Osteocyte (in vitro differentiated cells): ENCODE data around the gene LMNTD2. TPM values are rescaled to one million over a fixed set of nuclear protein-coding genes. Genes with fewer than 3 reads are reported as not detected.
A peak's percentile ranks its signal among the peaks of the same experiment; 100 is the strongest.

Source experiments
- DNase-seq: peaks from one replicate; pipeline ENCODE4 v3.0.0; 2021; ENCODE audit warnings: mixed read lengths; ENCODE audit not compliant: unreplicated experiment; ENCODE audit errors: extremely low spot score
- H3K27ac Mint-ChIP-seq: one replicate; pipeline ENCODE4 v1.8.0; 2021; ENCODE audit warnings: mild to moderate bottlenecking, mixed read lengths; ENCODE audit not compliant: unreplicated experiment
- H3K27me3 Mint-ChIP-seq: one replicate; pipeline ENCODE4 v1.8.0; 2021; ENCODE audit warnings: mixed read lengths; ENCODE audit not compliant: unreplicated experiment
- H3K36me3 Mint-ChIP-seq: one replicate; pipeline ENCODE4 v1.8.0; 2021; ENCODE audit warnings: mixed read lengths; ENCODE audit not compliant: unreplicated experiment
- H3K4me1 Mint-ChIP-seq: one replicate; pipeline ENCODE4 v1.8.0; 2021; ENCODE audit warnings: mixed read lengths; ENCODE audit not compliant: unreplicated experiment
- H3K4me3 Mint-ChIP-seq: one replicate; pipeline ENCODE4 v1.8.0; 2021; ENCODE audit warnings: mild to moderate bottlenecking, moderate library complexity, mixed read lengths; ENCODE audit not compliant: unreplicated experiment
- H3K9me3 Mint-ChIP-seq: one replicate; pipeline ENCODE4 v1.8.0; 2021; ENCODE audit warnings: mixed read lengths; ENCODE audit not compliant: unreplicated experiment
- CTCF ChIP-seq: fragments of 200-600 bp; sonication (generic); IDR thresholded peaks from 2 replicates; pipeline ENCODE4 v1.5.0; 2021; ENCODE audit warnings: antibody characterized with exemption, mild to moderate bottlenecking, moderate library complexity
- long read RNA-seq: library from polyadenylated mRNA; unstranded; transcript quantifications from one replicate; pipeline ENCODE4 v2.0.0, GENCODE V29; 2021
- total RNA-seq: library from RNA; stranded (reverse); gene quantifications from 2 replicates; pipeline ENCODE4 v1.2.1, GENCODE V29; 2021

LMNTD2 gene
- 6.0 and 6.4 TPM in 2 replicates for total RNA-seq
- long read RNA-seq, result 0 reads

- Mint-ChIP-seq H3K36me3 (peaks cover 1% of the 10 kb centered on the region), H3K27ac (no peak within 1 kb of the TSS), H3K9me3 (no peaks in the 10 kb centered on the region), H3K4me3 (peak within 1 kb of the TSS; percentile 78), H3K4me1 (peaks cover 13% of the 10 kb centered on the region), H3K27me3 (peaks cover 12% of the 10 kb centered on the region)
- no peak for TF ChIP-seq CTCF
- DNase-seq, result peak; percentile 97
These were observed at the start of gene LMNTD2, which contains the start of gene RASSF7 for GRCh38 chr11:560305-561147. Gene LMNTD2 (minus strand): TSS chr11:560738. CDS start chr11:560716, 22 bp downstream. Gene RASSF7 (plus strand): TSS chr11:560970. CDS start chr11:561769, 799 bp downstream.

- H3K27ac Mint-ChIP-seq, result no peak overlapping the region
- TF ChIP-seq CTCF, result no peak
- H3K36me3 Mint-ChIP-seq, result peaks cover 28% of the 10 kb centered on the region
- no peaks in the 10 kb centered on the region for H3K27me3 Mint-ChIP-seq
- H3K9me3 Mint-ChIP-seq, result no peaks in the 10 kb centered on the region
- DNase-seq, result no peak
- H3K4me1 Mint-ChIP-seq, result peaks cover 2% of the 10 kb centered on the region
- H3K4me3 Mint-ChIP-seq, result no peak overlapping the region
These were observed 48.8 kb upstream of the LMNTD2 start for GRCh38 chr11:609341-609811.

- Mint-ChIP-seq H3K9me3 (no peaks in the 10 kb centered on the region), H3K4me1 (peaks cover 2% of the 10 kb centered on the region), H3K4me3 (no peak overlapping the region), H3K27ac (no peak overlapping the region), H3K36me3 (peaks cover 33% of the 10 kb centered on the region), H3K27me3 (no peaks in the 10 kb centered on the region)
- no peak for DNase-seq
- TF ChIP-seq CTCF, result no peak
These were observed 48.3 kb upstream of the LMNTD2 start for GRCh38 chr11:608791-609251.

- Mint-ChIP-seq H3K9me3 (no peaks in the 10 kb centered on the region), H3K4me1 (peaks cover 2% of the 10 kb centered on the region), H3K27ac (no peak overlapping the region), H3K4me3 (no peak overlapping the region), H3K36me3 (peaks cover 35% of the 10 kb centered on the region), H3K27me3 (no peaks in the 10 kb centered on the region)
- no peak for TF ChIP-seq CTCF
- DNase-seq, result no peak
These were observed 47.6 kb upstream of the LMNTD2 start for GRCh38 chr11:607971-608659.
